Right lobe of liver (tissue), 6 donors: ENCODE measurements around the gene ATP11B. TPM values are rescaled to one million over a fixed set of nuclear protein-coding genes. Genes with fewer than 3 reads are reported as not detected.

Experiments used
- ATAC-seq, 4 donors: fragments of 200-7000 bp; cut with Tn5 transposase; one replicate each; pipeline ENCODE4 v1.9.1; 2020; ENCODE audit warnings: mild to moderate bottlenecking in 4 of 4, moderate library complexity in 4 of 4
- DNase-seq, 3 donors: peaks; one replicate each; pipeline ENCODE4 v3.0.0-alpha.2; 2020
- H3K27ac ChIP-seq, 3 donors: fragments of 200-600 bp; one replicate each; pipeline ENCODE4 v1.8.0; 2022
- H3K27me3 ChIP-seq, 2 donors: fragments of 200-600 bp; one replicate each; pipeline ENCODE4 v1.8.0; 2022
- H3K36me3 ChIP-seq, 4 donors: fragments of 200-600 bp; sonication (generic) in 1 of 4; one replicate each; pipeline versions ENCODE4 v1.5.1 to v1.8.0; 2017 to 2022; ENCODE audit warnings: control low read depth in 1 of 4
- H3K4me1 ChIP-seq, 4 donors: fragments of 200-600 bp; sonication (generic) in 1 of 4; one replicate each; pipeline versions ENCODE4 v1.5.1 to v1.8.0; 2017 to 2022; ENCODE audit warnings: control low read depth in 1 of 4
- H3K4me3 ChIP-seq, 3 donors: fragments of 200-600 bp; one replicate each; pipeline ENCODE4 v1.8.0; 2022
- H3K9me3 ChIP-seq, 4 donors: fragments of 200-600 bp; sonication (generic) in 1 of 4; one replicate each; pipeline versions ENCODE4 v1.5.1 to v1.8.0; 2017 to 2022; ENCODE audit warnings: control low read depth in 1 of 4
- POLR2A ChIP-seq: fragments of 450-650 bp; IDR thresholded peaks from one replicate; pipeline ENCODE4 v1.6.1; 2017; ENCODE audit warnings: antibody characterized with exemption, mild to moderate bottlenecking
- WGBS: methylation state at CpG from one replicate; pipeline ENCODE4 v1.1.6; 2018; ENCODE audit warnings: low coverage, low lambda C conversion rate; ENCODE audit not compliant: insufficient coverage; ENCODE audit errors: missing lambda C conversion rate; 5-methylcytosine and 5-hydroxymethylcytosine counted together
- intact Hi-C, 2 donors: fragments of 100-400 bp; cut with DNase I; formaldehyde crosslinking; loops; one replicate each; pipeline versions ENCODE4 v1.11.2 to v1.14.1; 2022
- total RNA-seq, 6 experiments: library from RNA; depleted of rRNA in 2 of 6; stranded (reverse); fragments of >200 nt in 2 of 6; fragmentation: NEBNext Ultra II Directional in 3 of 6; extraction: Animal tissue kit (Norgen Biotek cat#: 25700) in 3 of 6; gene quantifications; one replicate each; pipeline versions ENCODE4 v1.1.0 to v1.2.4, GENCODE V29; 2016 to 2023
- TF ChIP-seq, protein P1 (sequence below), 4 donors: fragments of 200-600 bp in 3 of 4; fragments of 450-650 bp in 1 of 4; IDR thresholded peaks; one replicate each; pipeline versions ENCODE4 v1.5.1 to v1.8.0; 2016 to 2022; ENCODE audit warnings: antibody characterized with exemption in 4 of 4, mild to moderate bottlenecking in 2 of 4
- donor health status: DM: no; HTN: yes; CAD: no.
- donor health status: DM: no; HTN: no; CAD: no.
- donor health status: DM: no; HTN: no; CAD: no.
- donor health status: DM: no; HTN: yes; CAD: no.
- donor health status: DM: no; HTN: yes; CAD: no.

Gene ATP11B
- total RNA-seq, 6 experiments from 2014 or later, result 25.1 to 36.3 (median 27.8) TPM

DNA sequence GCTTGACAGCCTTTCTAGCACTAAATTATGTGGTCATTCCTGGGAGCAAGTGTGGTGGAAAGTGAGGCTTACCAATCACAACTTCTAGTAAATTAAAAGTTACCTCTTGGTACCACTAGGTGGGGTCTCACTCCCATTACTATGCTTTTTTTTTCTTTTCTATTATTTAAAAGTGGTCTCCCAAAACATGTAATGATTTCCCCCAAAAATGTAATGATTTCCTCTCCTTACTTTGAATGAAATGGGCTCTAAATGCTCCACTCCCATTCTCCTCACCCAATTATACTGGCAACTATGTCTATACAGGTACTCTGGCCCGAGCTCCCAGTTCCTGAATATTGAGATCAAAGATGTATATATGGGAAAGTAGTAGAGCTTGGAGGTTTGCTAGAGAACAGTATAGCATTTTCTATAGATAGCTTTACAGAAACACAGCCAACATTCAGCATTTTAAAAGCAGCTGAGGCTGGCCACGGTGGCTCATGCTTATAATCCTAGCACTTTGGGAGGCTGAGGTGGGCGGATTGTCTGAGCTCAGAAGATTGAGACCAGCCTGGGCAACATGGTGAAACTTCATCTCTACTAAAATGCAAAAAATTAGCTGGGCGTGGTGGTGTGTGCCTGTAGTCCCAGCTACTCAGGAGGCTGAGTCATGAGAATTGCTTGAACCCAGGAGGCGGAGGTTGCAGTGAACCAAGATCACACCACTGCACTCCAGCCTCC lies 116.2 kb downstream of the ATP11B start:
- Histone ChIP-seq H3K27ac (no peak overlapping the region), H3K9me3 (no peaks in the 10 kb centered on the region), H3K4me3 (no peak overlapping the region), H3K36me3 (peaks cover 0 to 18% (median 0%) of the 10 kb centered on the region in 4 donors), H3K27me3 (no peaks in the 10 kb centered on the region), H3K4me1 (no peaks in the 10 kb centered on the region)
- intact Hi-C loops, result no loop called here
- no peak for TF ChIP-seq POLR2A
- TF ChIP-seq, protein P1, sequence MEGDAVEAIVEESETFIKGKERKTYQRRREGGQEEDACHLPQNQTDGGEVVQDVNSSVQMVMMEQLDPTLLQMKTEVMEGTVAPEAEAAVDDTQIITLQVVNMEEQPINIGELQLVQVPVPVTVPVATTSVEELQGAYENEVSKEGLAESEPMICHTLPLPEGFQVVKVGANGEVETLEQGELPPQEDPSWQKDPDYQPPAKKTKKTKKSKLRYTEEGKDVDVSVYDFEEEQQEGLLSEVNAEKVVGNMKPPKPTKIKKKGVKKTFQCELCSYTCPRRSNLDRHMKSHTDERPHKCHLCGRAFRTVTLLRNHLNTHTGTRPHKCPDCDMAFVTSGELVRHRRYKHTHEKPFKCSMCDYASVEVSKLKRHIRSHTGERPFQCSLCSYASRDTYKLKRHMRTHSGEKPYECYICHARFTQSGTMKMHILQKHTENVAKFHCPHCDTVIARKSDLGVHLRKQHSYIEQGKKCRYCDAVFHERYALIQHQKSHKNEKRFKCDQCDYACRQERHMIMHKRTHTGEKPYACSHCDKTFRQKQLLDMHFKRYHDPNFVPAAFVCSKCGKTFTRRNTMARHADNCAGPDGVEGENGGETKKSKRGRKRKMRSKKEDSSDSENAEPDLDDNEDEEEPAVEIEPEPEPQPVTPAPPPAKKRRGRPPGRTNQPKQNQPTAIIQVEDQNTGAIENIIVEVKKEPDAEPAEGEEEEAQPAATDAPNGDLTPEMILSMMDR (IDR thresholded peaks at IDR 0.05), result peak; percentile 41 to 58 (median 54)
- DNase-seq (no peak), ATAC-seq (peak; percentile 64 to 71 (median 68))
- 91% methylated on average over 3 of the region's 5 CpGs for WGBS

GRCh38 chr3:182910936-182911781 lies 117.9 kb downstream of the ATP11B start:
- no peak for TF ChIP-seq POLR2A
- TF ChIP-seq, protein P1 (IDR thresholded peaks at IDR 0.05), result no peak
- Histone ChIP-seq H3K27me3 (no peaks in the 10 kb centered on the region), H3K27ac (no peak overlapping the region), H3K4me1 (no peaks in the 10 kb centered on the region), H3K36me3 (peaks cover 0 to 14% (median 2%) of the 10 kb centered on the region in 4 donors), H3K4me3 (no peak overlapping the region), H3K9me3 (no peaks in the 10 kb centered on the region)
- WGBS, result 86% methylated on average over 5 of the region's 5 CpGs
- DNase-seq, result no peak
- intact Hi-C loops, result no loop called here
- no peak for ATAC-seq

DNA sequence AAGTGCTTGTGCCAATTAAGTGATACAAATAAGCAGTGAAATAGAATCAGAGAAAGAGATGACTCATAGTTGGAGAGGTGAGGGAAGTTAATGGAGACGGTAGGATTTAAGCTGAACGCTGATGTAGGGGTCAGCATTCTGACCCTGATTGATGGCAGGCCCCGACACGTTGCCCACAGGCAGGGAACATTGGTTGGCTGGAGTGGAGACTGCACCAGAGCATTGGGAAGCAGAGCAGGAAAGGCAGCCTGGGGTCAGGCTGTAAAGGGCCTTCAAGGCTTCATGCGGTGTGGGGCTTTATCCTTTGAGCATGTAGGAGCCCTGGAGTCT lies 118.4 kb downstream of the ATP11B start:
- Histone ChIP-seq H3K36me3 (peaks cover 0 to 11% (median 2%) of the 10 kb centered on the region in 4 donors), H3K27me3 (no peaks in the 10 kb centered on the region), H3K4me3 (no peak overlapping the region), H3K27ac (no peak overlapping the region), H3K4me1 (no peaks in the 10 kb centered on the region), H3K9me3 (no peaks in the 10 kb centered on the region)
- ATAC-seq (peak in 2 of 4 donors; percentile 28 to 31), DNase-seq (no peak)
- 55% methylated on average over 4 of the region's 5 CpGs for WGBS
- intact Hi-C loops, result no loop called here
- TF ChIP-seq, protein P1 (IDR thresholded peaks at IDR 0.05), result no peak
- no peak for TF ChIP-seq POLR2A

DNA sequence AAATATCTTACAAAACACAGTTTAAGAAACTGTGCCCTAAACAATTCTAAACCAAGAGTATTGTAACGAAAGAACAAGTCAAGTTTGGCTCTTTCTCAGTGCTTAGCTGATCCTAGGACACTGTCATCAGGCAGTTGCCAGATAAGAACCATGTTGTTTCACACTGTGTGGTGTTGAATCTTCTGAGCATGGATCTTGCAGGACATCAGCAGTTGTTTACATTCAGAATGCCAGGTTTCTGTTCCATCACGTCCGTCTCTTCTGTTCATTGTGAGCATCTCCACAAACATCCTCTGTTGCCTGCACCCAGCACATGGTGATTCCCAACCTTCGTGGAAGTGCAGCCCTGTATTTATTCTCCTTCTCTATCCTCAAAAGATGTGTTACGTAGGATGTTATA lies 119.2 kb downstream of the ATP11B start:
- no peaks in the 10 kb centered on the region for H3K9me3 ChIP-seq
- WGBS, result 75% methylated on average over 5 of the region's 5 CpGs
- no peak for ATAC-seq

More for the DNA sequence above, 119.2 kb downstream of the ATP11B start:
- TF ChIP-seq, protein P1 (IDR thresholded peaks at IDR 0.05), result no peak
- TF ChIP-seq POLR2A, result no peak
- Histone ChIP-seq H3K27me3 (no peaks in the 10 kb centered on the region), H3K36me3 (peaks cover 0 to 11% (median 2%) of the 10 kb centered on the region in 4 donors), H3K4me3 (no peak overlapping the region), H3K27ac (no peak overlapping the region), H3K4me1 (no peaks in the 10 kb centered on the region)
- intact Hi-C loops, result no loop called here
- DNase-seq, result no peak
